ENCODE measurements around the gene MAP4K1. TPM values are rescaled to one million over a fixed set of nuclear protein-coding genes. Genes with fewer than 3 reads are reported as not detected.

The MAP4K1 gene
- total and polyA plus RNA-seq, 2 of the 13 experiments (the other 11 are each of a cell fraction or from before 2014, with no cell fraction given), result 0.24 to 0.89 TPM

DNA sequence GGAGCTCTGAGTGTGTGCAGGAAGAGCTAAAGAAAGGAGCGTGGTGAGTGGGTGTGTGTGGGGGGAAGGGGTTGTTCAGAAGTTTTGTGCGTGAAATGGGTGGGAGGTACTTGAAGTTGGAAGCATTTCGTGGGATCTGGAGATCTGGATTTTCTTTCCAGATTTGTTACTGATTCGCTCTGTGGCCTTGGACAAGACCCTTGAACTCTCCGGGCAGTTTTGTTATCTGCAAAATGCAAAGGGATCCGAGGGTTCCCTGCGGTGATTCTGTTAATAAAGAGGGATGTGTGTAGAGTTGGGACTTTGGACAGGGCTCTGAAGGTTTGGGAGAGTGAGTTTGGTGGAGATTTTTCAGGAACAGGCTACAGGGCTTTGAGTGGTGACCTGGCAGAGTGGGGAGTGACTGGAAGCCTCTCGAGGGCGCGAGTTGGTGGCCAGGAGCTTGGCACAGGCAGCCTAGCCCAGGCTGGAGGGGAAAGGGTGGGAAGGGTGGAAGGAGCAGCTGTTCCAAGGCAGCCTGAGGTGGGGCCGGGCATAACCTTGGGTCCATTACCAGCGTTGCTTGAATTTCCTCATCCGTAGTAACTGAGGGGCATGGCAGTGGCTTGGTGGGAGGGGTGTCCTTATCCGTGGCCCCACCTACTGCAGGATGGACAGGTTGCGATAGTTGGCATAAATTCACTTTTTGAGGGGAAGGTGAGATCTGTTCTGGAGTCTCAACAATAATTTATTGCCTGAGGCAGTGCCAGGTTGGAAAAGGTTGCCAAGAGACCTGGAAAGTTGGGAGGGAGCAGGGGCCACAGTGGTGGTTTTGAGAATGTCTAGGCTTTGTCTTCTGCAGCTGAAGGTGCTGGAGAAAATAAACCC is 31.8 kb upstream of the MAP4K1 start (continued):
- TF ChIP-seq, protein P1, sequence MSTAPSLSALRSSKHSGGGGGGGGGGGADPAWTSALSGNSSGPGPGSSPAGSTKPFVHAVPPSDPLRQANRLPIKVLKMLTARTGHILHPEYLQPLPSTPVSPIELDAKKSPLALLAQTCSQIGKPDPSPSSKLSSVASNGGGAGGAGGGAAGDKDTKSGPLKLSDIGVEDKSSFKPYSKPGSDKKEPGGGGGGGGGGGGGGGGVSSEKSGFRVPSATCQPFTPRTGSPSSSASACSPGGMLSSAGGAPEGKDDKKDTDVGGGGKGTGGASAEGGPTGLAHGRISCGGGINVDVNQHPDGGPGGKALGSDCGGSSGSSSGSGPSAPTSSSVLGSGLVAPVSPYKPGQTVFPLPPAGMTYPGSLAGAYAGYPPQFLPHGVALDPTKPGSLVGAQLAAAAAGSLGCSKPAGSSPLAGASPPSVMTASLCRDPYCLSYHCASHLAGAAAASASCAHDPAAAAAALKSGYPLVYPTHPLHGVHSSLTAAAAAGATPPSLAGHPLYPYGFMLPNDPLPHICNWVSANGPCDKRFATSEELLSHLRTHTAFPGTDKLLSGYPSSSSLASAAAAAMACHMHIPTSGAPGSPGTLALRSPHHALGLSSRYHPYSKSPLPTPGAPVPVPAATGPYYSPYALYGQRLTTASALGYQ (CRISPR knock-in tag; IDR thresholded peaks at IDR 0.05), result peak; percentile 62; the same call in 1 of the 2 replicates
- TF ChIP-seq ZNF558 (CRISPR knock-in tag; IDR thresholded peaks at IDR 0.05; ENCODE audit: borderline replicate concordance) (peak; percentile 63; the same call in 1 of the 2 replicates), ZBED4 (CRISPR knock-in tag; IDR thresholded peaks at IDR 0.05; ENCODE audit: borderline replicate concordance) (0 out of 2 replicates have a peak, but pooled peaks have one; percentile 14), POLR2AphosphoS5 (IDR thresholded peaks at IDR 0.05; ENCODE audit: low read depth, low read length) (peak; percentile 45; the same call in 1 of the 2 replicates), IKZF5 (CRISPR knock-in tag; IDR thresholded peaks at IDR 0.05) (peak; percentile 66; the same call in 1 of the 2 replicates), NR2C2 (CRISPR knock-in tag; IDR thresholded peaks at IDR 0.05; ENCODE audit: borderline replicate concordance) (peak; percentile 47), TCF7 (IDR thresholded peaks at IDR 0.05; ENCODE audit: low read depth) (0 out of 2 replicates have a peak, but pooled peaks have one; percentile 34), ZMYM2 (CRISPR knock-in tag; IDR thresholded peaks at IDR 0.05) (0 out of 2 replicates have a peak, but pooled peaks have one; percentile 47), FOSL2 (CRISPR knock-in tag; IDR thresholded peaks at IDR 0.05) (peak; percentile 22), GFI1 (CRISPR knock-in tag; IDR thresholded peaks at IDR 0.05; ENCODE audit: borderline replicate concordance) (peak; percentile 90), ZBTB7A (CRISPR knock-in tag; IDR thresholded peaks at IDR 0.05) (no peak), ZNF891 (CRISPR knock-in tag; IDR thresholded peaks at IDR 0.05) (0 out of 2 replicates have a peak, but pooled peaks have one; percentile 14), ATF2 (CRISPR knock-in tag; IDR thresholded peaks at IDR 0.05) (peak; percentile 36; the same call in 1 of the 2 replicates), NFKB2 (CRISPR knock-in tag; IDR thresholded peaks at IDR 0.05; ENCODE audit: borderline replicate concordance) (peak; percentile 55; the same call in 1 of the 2 replicates), NCOA5 (CRISPR knock-in tag; IDR thresholded peaks at IDR 0.05) (no peak), EHMT2 (IDR thresholded peaks at IDR 0.05; ENCODE audit: borderline replicate concordance, low read depth, low read length) (no peak), ZNF782 (CRISPR knock-in tag; IDR thresholded peaks at IDR 0.05; ENCODE audit: borderline replicate concordance) (peak; percentile 54; the same call in 1 of the 2 replicates)
- TF ChIP-seq, protein P2, sequence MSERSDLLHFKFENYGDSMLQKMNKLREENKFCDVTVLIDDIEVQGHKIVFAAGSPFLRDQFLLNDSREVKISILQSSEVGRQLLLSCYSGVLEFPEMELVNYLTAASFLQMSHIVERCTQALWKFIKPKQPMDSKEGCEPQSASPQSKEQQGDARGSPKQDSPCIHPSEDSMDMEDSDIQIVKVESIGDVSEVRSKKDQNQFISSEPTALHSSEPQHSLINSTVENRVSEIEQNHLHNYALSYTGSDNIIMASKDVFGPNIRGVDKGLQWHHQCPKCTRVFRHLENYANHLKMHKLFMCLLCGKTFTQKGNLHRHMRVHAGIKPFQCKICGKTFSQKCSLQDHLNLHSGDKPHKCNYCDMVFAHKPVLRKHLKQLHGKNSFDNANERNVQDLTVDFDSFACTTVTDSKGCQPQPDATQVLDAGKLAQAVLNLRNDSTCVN (CRISPR knock-in tag; IDR thresholded peaks at IDR 0.05; ENCODE audit: borderline replicate concordance), result peak; percentile 99

Data from HepG2 (cell line).